ENCODE measurements around the gene SLC6A2.

Gene SLC6A2

DNA sequence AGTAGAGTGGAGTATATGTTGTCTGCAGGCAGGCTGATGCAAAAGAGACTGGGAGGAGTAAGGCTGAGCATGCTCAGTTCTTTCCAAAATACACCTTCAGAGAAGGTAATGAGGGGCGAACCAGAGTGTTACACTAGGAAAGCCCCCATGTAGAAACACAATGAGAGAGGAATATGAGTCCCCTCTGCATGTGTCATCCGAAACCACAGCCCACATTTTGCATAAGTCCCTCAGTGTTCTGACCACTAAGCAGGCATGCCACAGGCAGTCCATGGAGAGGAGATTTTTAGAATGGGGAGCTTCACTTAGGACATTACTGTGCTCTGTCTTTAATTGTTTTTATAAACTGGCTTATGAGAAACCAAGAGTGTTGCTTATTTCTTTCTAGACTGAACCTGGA is 32.0 kb downstream of the SLC6A2 start:
- TF ChIP-seq, protein P1, sequence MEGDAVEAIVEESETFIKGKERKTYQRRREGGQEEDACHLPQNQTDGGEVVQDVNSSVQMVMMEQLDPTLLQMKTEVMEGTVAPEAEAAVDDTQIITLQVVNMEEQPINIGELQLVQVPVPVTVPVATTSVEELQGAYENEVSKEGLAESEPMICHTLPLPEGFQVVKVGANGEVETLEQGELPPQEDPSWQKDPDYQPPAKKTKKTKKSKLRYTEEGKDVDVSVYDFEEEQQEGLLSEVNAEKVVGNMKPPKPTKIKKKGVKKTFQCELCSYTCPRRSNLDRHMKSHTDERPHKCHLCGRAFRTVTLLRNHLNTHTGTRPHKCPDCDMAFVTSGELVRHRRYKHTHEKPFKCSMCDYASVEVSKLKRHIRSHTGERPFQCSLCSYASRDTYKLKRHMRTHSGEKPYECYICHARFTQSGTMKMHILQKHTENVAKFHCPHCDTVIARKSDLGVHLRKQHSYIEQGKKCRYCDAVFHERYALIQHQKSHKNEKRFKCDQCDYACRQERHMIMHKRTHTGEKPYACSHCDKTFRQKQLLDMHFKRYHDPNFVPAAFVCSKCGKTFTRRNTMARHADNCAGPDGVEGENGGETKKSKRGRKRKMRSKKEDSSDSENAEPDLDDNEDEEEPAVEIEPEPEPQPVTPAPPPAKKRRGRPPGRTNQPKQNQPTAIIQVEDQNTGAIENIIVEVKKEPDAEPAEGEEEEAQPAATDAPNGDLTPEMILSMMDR (IDR thresholded peaks at IDR 0.05; ENCODE audit: low read depth, low read length, missing control alignments), result no peak
- DNase-seq (ENCODE audit: low read depth), result no peak
- no peak overlapping the region for H3K4me3 ChIP-seq (ENCODE audit: low read depth, low read length)

DNA sequence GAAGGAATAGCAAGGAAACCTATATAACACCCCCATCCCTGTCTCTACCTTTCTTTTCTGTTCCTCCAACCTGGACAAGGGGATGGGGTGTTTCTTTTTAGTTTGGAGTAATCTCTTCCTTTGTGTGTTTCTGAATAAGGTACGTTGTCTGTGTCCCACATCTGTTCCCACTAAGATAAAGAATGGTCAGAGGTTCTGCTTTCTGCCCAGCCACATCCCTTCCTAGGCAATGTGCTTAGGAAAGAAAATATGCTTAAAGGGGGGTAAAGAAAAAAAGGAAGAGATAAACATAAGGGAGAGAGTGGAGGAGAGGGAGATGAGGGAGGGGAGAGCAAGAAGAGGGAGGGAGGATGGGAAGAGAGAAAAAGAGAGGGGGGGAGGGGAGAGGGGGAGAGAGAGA is 35.1 kb downstream of the SLC6A2 start:
- no peak overlapping the region for H3K4me3 ChIP-seq (ENCODE audit: low read depth, low read length)
- DNase-seq (ENCODE audit: low read depth), result no peak
- TF ChIP-seq, protein P1 (IDR thresholded peaks at IDR 0.05; ENCODE audit: low read depth, low read length, missing control alignments), result no peak

DNA sequence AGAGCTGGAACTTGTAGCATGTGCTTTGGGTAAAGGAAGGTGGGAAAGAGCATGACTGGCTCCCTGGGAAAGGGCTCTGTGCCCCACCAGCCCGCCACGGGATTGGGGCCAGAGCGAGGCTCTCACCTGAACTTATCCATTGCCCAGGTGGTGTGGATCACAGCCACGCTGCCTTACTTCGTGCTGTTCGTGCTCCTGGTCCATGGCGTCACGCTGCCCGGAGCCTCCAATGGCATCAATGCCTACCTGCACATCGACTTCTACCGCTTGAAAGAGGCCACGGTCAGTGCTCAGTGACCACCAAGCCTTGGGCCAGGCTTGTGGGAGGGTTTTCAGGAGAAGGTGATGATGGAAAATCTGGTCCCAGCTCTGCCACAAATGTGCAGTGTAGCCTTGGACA is 36.0 kb downstream of the SLC6A2 start:
- H3K4me3 ChIP-seq (ENCODE audit: low read depth, low read length), result no peak overlapping the region
- TF ChIP-seq, protein P1 (IDR thresholded peaks at IDR 0.05; ENCODE audit: low read depth, low read length, missing control alignments), result no peak
- DNase-seq (ENCODE audit: low read depth), result no peak

DNA sequence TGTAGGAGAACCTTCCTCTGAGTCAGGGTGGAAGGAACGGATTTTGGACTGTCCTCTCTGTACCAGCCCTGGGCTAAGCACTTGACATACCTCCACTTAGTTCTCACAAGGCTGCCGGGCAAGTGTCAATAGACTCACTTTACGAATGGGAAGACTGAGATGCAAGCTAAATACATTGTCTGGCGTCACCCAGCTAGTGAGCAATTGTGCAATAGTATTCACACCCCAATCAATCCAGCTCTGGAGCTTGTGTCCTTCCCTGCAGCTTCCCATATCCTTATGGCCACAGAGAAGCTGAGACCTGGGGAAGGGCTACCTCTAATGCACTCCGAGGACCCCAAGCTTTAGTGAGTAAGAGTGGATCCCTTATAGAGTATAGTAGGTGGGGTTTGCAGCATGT is 39.8 kb downstream of the SLC6A2 start:
- DNase-seq (ENCODE audit: low read depth), result no peak
- H3K4me3 ChIP-seq (ENCODE audit: low read depth, low read length), result no peak overlapping the region
- TF ChIP-seq, protein P1 (IDR thresholded peaks at IDR 0.05; ENCODE audit: low read depth, low read length, missing control alignments), result no peak

DNA sequence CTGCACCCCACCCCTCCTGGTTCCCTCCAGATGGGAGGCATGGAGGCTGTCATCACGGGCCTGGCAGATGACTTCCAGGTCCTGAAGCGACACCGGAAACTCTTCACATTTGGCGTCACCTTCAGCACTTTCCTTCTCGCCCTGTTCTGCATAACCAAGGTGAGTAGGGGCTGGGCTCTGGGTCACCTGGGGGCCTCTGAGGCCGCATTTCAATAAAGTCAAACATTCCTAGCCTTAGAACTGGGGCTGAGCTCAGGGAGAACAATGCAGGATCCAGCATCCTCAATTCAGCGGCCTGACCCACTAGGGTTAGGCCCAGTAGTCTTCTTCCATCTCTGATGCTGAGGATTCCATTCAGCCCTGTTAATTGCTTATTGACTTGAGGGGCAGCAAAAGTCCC is 42.1 kb downstream of the SLC6A2 start:
- TF ChIP-seq, protein P1 (IDR thresholded peaks at IDR 0.05; ENCODE audit: low read depth, low read length, missing control alignments), result no peak
- H3K4me3 ChIP-seq (ENCODE audit: low read depth, low read length), result no peak overlapping the region
- DNase-seq (ENCODE audit: low read depth), result no peak

DNA sequence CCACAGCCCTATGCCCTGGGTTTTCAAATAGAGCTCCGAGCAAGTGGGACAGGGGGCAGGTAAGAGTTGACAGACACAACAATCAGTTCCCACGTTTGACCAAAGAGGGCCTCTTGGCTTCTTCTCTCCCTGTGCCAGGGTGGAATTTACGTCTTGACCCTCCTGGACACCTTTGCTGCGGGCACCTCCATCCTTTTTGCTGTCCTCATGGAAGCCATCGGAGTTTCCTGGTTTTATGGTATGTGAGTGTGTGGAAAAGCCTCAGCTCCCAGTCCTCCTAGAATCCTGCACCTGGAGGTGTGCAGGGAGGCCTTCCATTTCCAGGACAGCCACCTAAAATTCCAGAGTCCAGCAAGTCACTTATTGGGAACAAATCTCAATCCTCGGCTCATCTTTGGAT is 42.5 kb downstream of the SLC6A2 start:
- no peak overlapping the region for H3K4me3 ChIP-seq (ENCODE audit: low read depth, low read length)
- TF ChIP-seq, protein P1 (IDR thresholded peaks at IDR 0.05; ENCODE audit: low read depth, low read length, missing control alignments), result no peak
- no peak for DNase-seq (ENCODE audit: low read depth)

DNA sequence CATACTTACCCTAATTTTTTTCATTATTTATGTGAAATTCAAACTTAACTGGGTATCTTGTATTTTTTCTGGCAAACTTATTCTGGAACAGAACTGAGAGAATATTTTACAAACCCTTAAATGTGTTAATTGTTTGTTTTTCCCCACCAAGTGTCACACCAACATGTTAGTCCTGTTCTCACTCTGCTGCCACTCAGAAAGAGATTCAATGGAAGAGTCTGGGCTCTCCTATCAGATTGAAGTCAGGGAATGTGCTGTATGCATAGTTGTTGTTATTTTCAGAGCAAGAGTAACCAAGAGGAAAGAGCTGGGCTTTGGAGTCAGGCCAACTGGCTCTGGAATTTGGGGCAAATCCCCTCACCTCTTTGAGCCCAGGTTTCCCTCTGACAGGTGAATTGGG is 43.2 kb downstream of the SLC6A2 start:
- no peak for DNase-seq (ENCODE audit: low read depth)
- H3K4me3 ChIP-seq (ENCODE audit: low read depth, low read length), result no peak overlapping the region
- TF ChIP-seq, protein P1 (IDR thresholded peaks at IDR 0.05; ENCODE audit: low read depth, low read length, missing control alignments), result no peak

Data from GM12864 (cell line).